Activated T-helper 2 cell treated with anti-CD3 and anti-CD28 coated beads, Interferon-gamma antibody, Interleukin-2, Interleukin-4, amounts not matched to agents 10 μg/mL and 5 μg/mL and 100 μg/mL, durations not matched to agents 14 hours and 24 hours and 36 hours (primary cell): Measurements from ENCODE around the gene MBD3. TPM values are rescaled to one million over a fixed set of nuclear protein-coding genes. Genes with fewer than 3 reads are reported as not detected.
"Not testable (repeated sequence)": the region's sequence is repeated elsewhere in the genome, so short reads cannot be mapped to it uniquely, and the experiment has no call there.

Experiments used
- DNase-seq: peaks from one replicate; pipeline ENCODE4 v3.0.0; 2021; ENCODE audit warnings: low spot score
- H3K27ac Mint-ChIP-seq: one replicate; pipeline ENCODE4 v1.8.0; 2021; ENCODE audit warnings: mixed read lengths
- H3K27me3 Mint-ChIP-seq: one replicate; pipeline ENCODE4 v1.8.0; 2021; ENCODE audit warnings: low read depth, mixed read lengths
- H3K36me3 Mint-ChIP-seq: one replicate; pipeline ENCODE4 v1.8.0; 2021; ENCODE audit warnings: low read depth, mixed read lengths
- H3K4me1 Mint-ChIP-seq: one replicate; pipeline ENCODE4 v1.8.0; 2021; ENCODE audit warnings: low read depth, mixed read lengths
- H3K4me3 Mint-ChIP-seq: one replicate; pipeline ENCODE4 v1.8.0; 2021; ENCODE audit warnings: low read depth, mild to moderate bottlenecking, moderate library complexity, mixed read lengths
- H3K9me3 Mint-ChIP-seq: one replicate; pipeline ENCODE4 v1.8.0; 2021; ENCODE audit warnings: mixed read lengths
- intact Hi-C: fragments of 100-400 bp; cut with micrococcal nuclease; formaldehyde crosslinking; loops from one replicate; pipeline ENCODE4 v1.15.1; 2023
- total RNA-seq: library from RNA; stranded (reverse); gene quantifications from 2 replicates; pipeline ENCODE4 v1.2.3, GENCODE V29; 2022

Gene MBD3, protein sequence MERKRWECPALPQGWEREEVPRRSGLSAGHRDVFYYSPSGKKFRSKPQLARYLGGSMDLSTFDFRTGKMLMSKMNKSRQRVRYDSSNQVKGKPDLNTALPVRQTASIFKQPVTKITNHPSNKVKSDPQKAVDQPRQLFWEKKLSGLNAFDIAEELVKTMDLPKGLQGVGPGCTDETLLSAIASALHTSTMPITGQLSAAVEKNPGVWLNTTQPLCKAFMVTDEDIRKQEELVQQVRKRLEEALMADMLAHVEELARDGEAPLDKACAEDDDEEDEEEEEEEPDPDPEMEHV
- total RNA-seq: 123 and 125 TPM in 2 replicates

DNA sequence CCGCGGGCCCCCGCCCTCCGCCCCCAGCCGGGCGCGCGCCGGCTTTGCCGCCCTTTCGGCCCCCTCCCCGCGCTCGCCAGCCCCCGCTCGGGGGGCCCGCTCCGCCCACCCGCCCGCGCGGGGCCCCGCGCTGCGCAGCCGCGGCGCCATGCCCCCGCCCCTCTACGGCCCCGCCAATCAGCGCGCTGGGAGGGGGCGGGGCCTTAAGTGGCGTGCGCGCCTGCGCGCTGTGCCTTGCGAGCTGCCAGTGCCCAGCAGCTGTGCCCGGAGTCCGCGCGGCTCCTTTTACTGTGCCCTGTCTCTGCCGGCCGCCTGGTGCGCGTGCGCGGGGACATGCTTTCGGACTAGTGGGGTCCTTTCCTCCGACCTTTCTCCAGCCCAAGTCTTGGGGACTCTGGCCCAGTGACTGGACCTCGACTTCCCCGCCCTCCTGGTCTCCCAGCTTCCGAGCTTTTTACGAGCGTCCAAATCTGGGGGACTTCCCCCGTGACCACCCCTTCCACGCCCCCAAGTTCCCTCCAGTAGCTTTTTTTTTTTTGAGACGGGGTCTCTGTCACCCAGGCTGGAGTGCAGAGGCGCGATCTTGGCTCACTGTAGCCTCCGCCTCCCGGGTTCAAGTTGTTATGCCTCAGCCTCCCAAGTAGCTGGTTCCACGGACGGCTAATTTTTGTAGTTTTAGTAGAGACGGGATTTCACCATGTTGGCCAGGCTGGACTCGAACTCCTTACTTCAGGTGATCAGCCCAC is at the start of gene MBD3:
TSS of gene MBD3 (minus strand) at position 111 of the 746 bp plus-strand sequence. CDS start 234 bp downstream, outside the sequence.
- Mint-ChIP-seq H3K27ac (peak within 1 kb of the TSS; percentile 84), H3K36me3 (peaks cover 34% of the 10 kb centered on the region), H3K4me1 (peaks cover 16% of the 10 kb centered on the region), H3K27me3 (no peaks in the 10 kb centered on the region), H3K9me3 (no peaks in the 10 kb centered on the region), H3K4me3 (peak within 1 kb of the TSS; percentile 88)
- peak; percentile 84 for DNase-seq
- intact Hi-C loops: loop anchor here (1.0 to 5.0 kb wide), 2 partner anchors 12 to 59 kb away; partner anchors contain the start of genes TCF3 and UQCR11

GRCh38 chr19:1640893-1641448 is 48.3 kb upstream of the MBD3 start:
- H3K4me3 Mint-ChIP-seq, H3K9me3 Mint-ChIP-seq, H3K27ac Mint-ChIP-seq, intact Hi-C loops, DNase-seq, H3K27me3 Mint-ChIP-seq, H3K4me1 Mint-ChIP-seq: not testable (repeated sequence)
- peaks cover 50% of the 10 kb centered on the region for H3K36me3 Mint-ChIP-seq

DNA sequence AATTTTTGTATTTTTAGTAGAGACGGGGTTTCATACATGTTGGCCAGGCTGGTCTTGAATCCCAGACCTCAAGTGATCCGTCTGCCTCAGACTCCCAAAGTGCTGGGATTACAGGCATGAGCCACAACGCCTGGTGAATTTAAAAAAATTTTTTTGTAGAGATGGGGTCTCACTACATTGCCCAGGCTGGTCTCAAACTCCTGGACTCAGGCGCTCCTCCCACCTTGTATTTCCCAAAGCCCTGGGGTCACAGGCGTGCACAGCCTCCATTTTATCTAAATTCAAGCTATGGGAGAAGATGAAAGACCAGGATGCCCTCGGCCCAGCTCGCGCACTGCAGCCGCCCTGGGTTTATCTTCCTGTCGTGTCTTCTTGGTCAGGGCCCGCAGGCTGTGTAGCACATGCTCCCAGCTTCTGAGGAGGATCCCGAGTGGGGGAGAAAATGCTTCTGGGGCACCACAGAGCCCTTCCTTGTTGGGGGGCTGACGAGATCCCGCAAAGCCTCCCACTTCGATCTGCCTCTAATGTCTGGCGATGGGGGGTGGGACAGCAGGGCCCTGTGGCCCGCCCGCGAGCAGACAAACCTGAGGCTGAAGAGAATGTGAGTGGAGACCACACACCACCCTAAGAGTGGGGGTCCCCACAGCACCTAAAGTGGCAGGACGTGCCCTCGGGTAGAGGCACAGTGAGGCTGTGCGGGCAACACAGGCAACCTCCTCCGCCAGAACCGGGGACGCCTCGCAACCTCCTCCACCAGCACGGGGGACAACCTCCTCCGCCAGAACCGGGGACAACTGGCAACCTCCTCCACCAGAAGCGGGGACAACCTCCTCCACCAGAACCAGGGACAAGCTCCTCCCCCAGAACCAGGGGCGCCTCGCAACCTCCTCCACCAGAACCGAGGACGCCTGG is 43.9 kb upstream of the MBD3 start:
- Mint-ChIP-seq H3K4me3 (no peak overlapping the region), H3K27me3 (no peaks in the 10 kb centered on the region), H3K4me1 (no peaks in the 10 kb centered on the region), H3K27ac (no peak overlapping the region), H3K9me3 (no peaks in the 10 kb centered on the region), H3K36me3 (peaks cover 43% of the 10 kb centered on the region)
- DNase-seq: no peak
- intact Hi-C loops: no loop called here

GRCh38 chr19:1634938-1635243 is 42.2 kb upstream of the MBD3 start:
- intact Hi-C loops: no loop called here

DNA sequence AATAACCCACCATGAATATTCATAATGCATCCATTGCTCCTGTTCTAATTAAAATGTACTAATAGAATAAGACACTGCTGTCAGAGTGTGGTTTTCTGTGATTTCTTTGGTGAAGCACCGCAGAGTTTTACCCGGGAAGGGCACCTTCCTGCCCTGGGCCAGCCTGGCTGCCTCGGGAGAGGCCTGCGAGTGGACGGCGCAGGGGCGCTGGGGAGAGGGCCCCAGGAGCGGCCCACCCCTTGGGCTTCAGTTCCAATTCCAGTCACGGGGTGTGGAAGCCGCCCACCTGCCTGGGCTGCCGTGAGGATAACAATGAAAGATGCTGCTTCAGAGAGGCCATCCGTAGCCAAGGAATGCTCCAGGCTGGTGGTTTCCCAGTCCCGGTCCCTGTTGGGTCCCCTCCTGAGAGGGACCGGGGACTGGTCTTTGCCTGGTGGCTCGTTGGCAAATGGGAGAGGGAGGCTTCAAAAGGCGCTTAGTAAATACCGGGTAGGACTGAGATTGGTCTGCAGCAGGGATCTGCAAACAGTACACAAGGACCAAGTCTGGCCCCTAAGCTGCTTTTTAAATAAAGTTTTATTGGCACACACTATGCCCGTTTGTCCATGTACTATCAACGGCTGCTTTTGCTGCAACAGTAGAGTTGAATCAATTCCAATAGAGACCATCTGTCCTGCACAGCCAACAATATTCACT is 41.7 kb upstream of the MBD3 start:
- no peaks in the 10 kb centered on the region for H3K4me1 Mint-ChIP-seq
- intact Hi-C loops: no loop called here
- no peak overlapping the region for H3K27ac Mint-ChIP-seq
- no peaks in the 10 kb centered on the region for H3K27me3 Mint-ChIP-seq
- H3K36me3 Mint-ChIP-seq: peaks cover 36% of the 10 kb centered on the region
- H3K4me3 Mint-ChIP-seq: no peak overlapping the region
- DNase-seq: no peak
- no peaks in the 10 kb centered on the region for H3K9me3 Mint-ChIP-seq

More at GRCh38 chr19:1634938-1635243, 42.2 kb upstream of the MBD3 start:
- no peak for DNase-seq
- Mint-ChIP-seq H3K27ac (no peak overlapping the region), H3K9me3 (no peaks in the 10 kb centered on the region), H3K36me3 (peaks cover 41% of the 10 kb centered on the region), H3K4me3 (no peak overlapping the region), H3K27me3 (no peaks in the 10 kb centered on the region), H3K4me1 (no peaks in the 10 kb centered on the region)

DNA sequence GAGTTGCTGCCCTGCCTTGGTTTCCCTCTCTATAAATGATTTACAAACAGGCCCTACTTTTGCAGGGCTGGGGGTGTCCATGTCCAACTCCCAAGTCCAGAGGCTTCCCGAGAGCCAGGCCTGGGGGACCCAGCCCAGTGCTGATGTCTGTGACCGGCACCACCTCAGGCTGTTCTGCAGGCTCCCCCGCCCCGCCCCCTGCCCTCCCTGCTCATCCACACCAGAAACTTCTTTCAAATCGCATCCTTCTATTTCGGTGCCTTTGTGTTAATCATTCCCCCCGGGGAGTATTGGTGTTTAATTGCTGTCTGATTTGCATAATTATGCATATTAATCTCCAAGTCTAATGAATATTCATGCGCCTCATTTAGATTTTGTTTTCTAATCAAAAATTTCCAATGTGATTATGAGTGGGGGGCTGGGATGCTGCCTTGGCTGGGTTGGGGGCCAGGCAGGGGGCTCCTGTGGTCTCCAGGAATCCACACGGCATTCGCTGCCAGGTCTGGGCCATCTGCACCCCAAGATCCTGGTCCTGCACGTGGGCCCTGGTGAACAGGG is 40.7 kb upstream of the MBD3 start:
- H3K36me3 Mint-ChIP-seq: peaks cover 26% of the 10 kb centered on the region
- no peaks in the 10 kb centered on the region for H3K27me3 Mint-ChIP-seq
- intact Hi-C loops: no loop called here
- H3K4me1 Mint-ChIP-seq: no peaks in the 10 kb centered on the region
- DNase-seq: no peak
- no peak overlapping the region for H3K27ac Mint-ChIP-seq
- no peaks in the 10 kb centered on the region for H3K9me3 Mint-ChIP-seq
- no peak overlapping the region for H3K4me3 Mint-ChIP-seq

GRCh38 chr19:1632462-1633268 is 40.0 kb upstream of the MBD3 start:
- intact Hi-C loops: no loop called here
- no peak for DNase-seq
- no peaks in the 10 kb centered on the region for H3K27me3 Mint-ChIP-seq

GRCh38 chr19:1631557-1632100 is 39.0 kb upstream of the MBD3 start:
- no peaks in the 10 kb centered on the region for H3K27me3 Mint-ChIP-seq
- H3K4me3 Mint-ChIP-seq: no peak overlapping the region

More at GRCh38 chr19:1632462-1633268, 40.0 kb upstream of the MBD3 start:
- H3K4me1 Mint-ChIP-seq: no peaks in the 10 kb centered on the region
- H3K27ac Mint-ChIP-seq: no peak overlapping the region
- H3K9me3 Mint-ChIP-seq: no peaks in the 10 kb centered on the region
- H3K36me3 Mint-ChIP-seq: peaks cover 24% of the 10 kb centered on the region
- H3K4me3 Mint-ChIP-seq: no peak overlapping the region

DNA sequence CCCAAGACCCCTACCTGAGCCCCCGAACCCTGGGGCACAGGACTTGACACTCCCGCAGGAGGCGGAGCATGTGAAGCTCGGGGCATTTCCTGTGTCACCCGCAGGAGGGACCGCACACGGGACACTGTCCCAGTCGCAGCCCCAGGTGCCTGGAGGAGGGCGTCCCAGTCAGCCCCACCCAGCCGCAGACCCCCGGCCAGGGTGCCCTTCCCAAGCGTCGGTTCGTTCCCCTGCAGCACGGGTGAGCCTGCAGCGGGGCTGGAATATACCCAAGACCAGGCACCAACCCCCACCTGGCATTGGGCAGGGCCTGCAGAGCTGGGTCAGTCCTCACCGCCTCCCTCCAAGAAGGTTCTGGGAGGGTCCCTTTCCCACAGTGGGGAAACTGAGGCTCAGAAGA is 38.1 kb upstream of the MBD3 start:
- Mint-ChIP-seq H3K4me3 (no peak overlapping the region), H3K27me3 (no peaks in the 10 kb centered on the region), H3K4me1 (no peaks in the 10 kb centered on the region), H3K36me3 (peaks cover 17% of the 10 kb centered on the region), H3K27ac (no peak overlapping the region), H3K9me3 (no peaks in the 10 kb centered on the region)
- intact Hi-C loops: no loop called here
- no peak for DNase-seq

More at GRCh38 chr19:1631557-1632100, 39.0 kb upstream of the MBD3 start:
- H3K27ac Mint-ChIP-seq: no peak overlapping the region
- intact Hi-C loops: no loop called here
- H3K36me3 Mint-ChIP-seq: peaks cover 22% of the 10 kb centered on the region
- H3K9me3 Mint-ChIP-seq: no peaks in the 10 kb centered on the region
- no peaks in the 10 kb centered on the region for H3K4me1 Mint-ChIP-seq
- DNase-seq: no peak

GRCh38 chr19:1630012-1630411 is 37.3 kb upstream of the MBD3 start:
- H3K27me3 Mint-ChIP-seq: no peaks in the 10 kb centered on the region
- no peak overlapping the region for H3K27ac Mint-ChIP-seq
- no peaks in the 10 kb centered on the region for H3K9me3 Mint-ChIP-seq
- peaks cover 9% of the 10 kb centered on the region for H3K36me3 Mint-ChIP-seq
- intact Hi-C loops: no loop called here
- DNase-seq: no peak
- no peak overlapping the region for H3K4me3 Mint-ChIP-seq
- H3K4me1 Mint-ChIP-seq: no peaks in the 10 kb centered on the region

DNA sequence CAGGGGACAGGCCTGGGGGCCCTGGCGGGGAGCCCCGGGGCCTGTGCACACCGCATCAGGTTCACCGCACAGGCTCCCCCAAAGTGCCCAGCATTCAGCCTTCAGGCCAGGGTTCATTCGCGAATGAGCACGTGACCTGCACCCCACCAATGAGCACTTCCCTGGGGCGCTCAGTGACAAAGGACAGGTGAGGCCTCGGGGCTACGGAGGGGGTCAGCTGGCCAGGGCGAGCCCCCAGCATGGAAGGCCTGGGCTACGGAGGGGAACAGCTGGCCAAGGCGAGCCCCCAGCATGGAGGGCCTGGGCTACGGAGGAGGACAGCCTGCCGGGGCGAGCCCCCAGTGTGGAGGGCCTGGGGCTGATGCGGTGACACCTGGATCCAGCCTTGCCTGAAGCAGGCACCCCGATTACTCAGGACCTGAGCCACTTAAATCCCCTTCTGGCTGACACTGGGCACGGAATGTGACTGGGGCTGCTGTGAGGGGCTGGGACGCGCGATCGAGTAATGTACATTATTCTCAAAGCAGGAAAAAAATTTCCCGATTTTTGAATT is 36.7 kb upstream of the MBD3 start:
- H3K27ac Mint-ChIP-seq: no peak overlapping the region
- no peaks in the 10 kb centered on the region for H3K27me3 Mint-ChIP-seq
- peaks cover 10% of the 10 kb centered on the region for H3K36me3 Mint-ChIP-seq
- H3K9me3 Mint-ChIP-seq: no peaks in the 10 kb centered on the region
- no peaks in the 10 kb centered on the region for H3K4me1 Mint-ChIP-seq
- intact Hi-C loops: no loop called here
- no peak overlapping the region for H3K4me3 Mint-ChIP-seq
- no peak for DNase-seq
